Activated T-cell treated with anti-CD3 and anti-CD28 coated beads, Interleukin-2, amount 50 U/mL, for 48 hours (primary cell): ENCODE data around the gene RASGRF2.

ENCODE experiments used
- DNase-seq, 2 experiments: peaks; one replicate each; pipeline ENCODE4 v3.0.0-alpha.2; 2020

The RASGRF2 gene

GRCh38 chr5:81145329-81145935, 185.3 kb downstream of the RASGRF2 start:
- no peak for DNase-seq

DNA sequence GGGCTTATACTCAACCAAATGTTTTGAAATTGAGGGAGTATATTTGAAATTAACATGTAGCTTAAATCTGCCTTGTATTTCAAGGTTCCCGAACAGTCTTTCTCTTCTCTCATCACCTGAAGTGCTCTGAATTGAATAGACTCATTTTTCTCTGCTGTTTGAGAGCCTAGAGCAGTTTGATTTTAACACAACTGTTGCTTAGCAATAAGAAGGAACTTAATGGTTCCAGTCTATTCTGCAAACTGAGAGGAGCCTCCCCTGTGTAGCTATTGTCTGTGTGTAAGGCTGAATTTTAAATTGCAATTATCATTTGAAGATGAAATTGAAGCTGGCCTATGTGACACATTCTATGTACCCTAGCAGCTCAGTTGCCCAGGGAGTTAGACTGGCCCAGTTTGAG, 185.9 kb downstream of the RASGRF2 start:
- no peak for DNase-seq

DNA sequence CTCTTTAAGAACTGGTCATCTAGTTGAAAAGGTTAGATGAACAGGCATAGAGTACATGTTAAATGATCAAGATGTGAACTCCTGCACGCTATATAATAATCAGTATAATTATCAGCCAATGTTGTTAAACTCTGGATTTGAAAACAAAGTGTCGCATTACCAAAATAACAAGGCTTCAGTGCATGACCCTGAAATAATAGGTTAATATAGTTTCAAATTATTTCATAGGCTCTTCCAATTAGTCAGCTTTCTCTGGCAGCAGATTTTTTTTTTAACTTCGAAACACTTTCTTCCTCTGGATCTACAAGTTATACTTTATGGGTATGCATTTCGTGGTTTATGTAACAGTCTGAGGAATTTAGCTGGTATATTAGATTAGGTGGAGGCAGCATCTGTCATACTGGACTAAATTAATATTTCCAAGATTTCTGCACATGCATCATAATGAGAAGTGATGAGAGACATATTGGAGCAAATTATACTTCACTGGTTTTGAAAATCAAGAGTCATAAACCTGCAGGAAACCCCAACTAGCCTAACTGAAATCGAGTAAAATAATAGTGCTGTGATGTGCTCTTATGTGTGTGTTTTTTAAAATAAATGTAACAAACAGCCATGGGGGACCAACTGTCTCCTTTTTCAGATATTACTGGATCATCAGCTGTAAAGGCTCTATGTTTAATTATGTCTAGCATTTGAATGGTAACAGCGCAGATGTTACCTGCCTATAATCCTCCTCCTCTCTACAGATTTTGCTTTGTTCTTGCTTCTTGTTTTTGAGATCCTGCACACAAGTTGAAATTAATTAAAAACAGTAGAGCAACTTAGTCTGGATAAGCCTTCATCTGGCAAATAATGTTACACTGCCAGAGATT, 187.1 kb downstream of the RASGRF2 start:
- DNase-seq, result no peak

GRCh38 chr5:81147886-81148571, 187.9 kb downstream of the RASGRF2 start:
- DNase-seq, result no peak

GRCh38 chr5:81151546-81151945, 191.4 kb downstream of the RASGRF2 start:
- DNase-seq, result no peak

GRCh38 chr5:81154725-81155124, 194.6 kb downstream of the RASGRF2 start:
- no peak for DNase-seq

GRCh38 chr5:81156732-81157131, 196.6 kb downstream of the RASGRF2 start:
- no peak for DNase-seq

DNA sequence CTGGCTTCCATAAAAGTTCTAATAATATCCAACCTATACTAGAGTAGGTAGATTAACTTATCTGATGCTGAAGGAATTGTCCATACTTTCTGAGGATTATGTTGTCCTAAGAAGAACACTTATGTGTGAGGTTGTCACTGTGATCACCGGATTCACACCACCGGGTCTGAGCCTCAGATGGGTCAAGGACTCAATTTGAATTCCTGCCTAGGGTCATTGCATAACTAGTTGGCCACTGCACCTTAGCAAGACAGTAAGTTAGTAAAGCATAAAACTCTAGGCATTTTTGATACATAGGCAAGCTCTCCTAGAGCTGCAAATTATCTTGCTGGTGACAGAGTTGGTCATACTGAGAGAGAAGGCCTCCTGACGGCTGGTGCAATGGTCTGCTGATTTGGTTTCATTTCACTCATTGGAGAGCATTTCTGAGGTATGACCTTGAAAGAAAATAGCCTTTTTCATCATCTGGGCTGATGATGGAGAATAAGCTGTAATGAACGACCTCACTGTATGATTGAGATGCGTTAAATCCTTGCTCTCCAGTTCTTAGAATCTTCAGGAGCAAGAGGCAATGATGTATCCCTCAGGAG, 200.9 kb downstream of the RASGRF2 start:
- no peak for DNase-seq

DNA sequence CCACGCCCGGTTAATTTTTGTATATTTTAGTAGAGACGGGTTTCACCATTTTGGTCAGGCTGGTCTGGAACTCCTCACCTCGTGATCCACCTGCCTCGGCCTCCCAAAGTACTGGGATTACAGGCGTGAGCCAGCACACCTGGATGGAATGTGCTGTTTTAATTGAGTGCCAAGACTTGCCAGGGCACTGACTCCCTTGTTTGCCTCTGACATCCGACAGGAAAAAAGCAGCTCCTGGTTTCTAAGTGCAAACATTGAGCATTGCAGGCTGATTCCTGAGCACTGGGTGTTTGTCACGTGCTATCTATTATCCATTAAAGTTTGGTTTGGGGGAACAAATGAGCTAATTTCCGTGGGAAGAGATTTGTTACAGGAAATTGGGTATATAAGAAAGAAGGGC, 202.3 kb downstream of the RASGRF2 start:
- no peak for DNase-seq

GRCh38 chr5:81163651-81164050, 203.5 kb downstream of the RASGRF2 start:
- no peak for DNase-seq

DNA sequence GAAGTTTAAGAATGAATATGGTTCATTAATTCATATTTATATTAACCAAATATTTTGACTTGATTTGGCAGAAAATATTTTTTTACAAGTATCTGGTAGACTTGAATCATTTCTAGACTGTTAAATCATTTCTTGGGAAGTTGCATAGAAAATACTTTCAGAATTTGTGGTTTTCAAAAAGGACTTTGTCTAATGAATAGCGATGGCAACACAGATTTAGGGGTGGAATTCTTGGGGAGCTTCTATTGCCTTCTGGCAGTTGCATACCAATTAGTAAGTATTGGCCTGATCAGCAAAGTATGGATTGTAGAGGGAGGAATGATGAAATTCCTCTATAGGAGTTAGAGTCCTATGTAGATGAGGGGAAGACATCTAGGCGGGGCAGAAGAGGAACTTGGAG, 204.3 kb downstream of the RASGRF2 start:
- DNase-seq, result no peak

DNA sequence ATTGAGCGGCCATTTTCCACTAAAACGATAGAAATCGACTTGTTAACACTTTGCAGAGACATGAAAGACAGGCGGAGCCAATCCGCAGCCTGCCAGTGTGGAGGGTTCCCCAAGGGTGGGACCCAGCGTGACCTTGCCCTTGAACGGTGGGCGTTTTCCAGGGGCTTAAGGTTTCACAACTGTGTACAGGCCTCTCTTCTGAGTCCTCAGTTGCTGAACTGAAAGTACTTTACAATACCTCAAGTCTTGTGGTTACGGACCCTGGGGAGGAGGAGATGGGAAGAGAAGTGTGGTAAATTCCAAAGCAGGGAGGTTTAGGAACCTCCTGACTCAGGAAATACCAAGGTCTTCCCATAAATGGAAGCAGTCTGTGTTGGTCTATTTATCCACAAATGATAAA, 204.8 kb downstream of the RASGRF2 start:
- no peak for DNase-seq

GRCh38 chr5:81165493-81166119, 205.4 kb downstream of the RASGRF2 start:
- peak; percentile 78 to 80 for DNase-seq

- DNase-seq, result no peak
Measured at GRCh38 chr5:81166430-81166829, 206.3 kb downstream of the RASGRF2 start.

- no peak for DNase-seq
Measured at GRCh38 chr5:81167078-81167477, 206.9 kb downstream of the RASGRF2 start.

GRCh38 chr5:81167544-81167943, 207.4 kb downstream of the RASGRF2 start:
- DNase-seq, result no peak

DNA sequence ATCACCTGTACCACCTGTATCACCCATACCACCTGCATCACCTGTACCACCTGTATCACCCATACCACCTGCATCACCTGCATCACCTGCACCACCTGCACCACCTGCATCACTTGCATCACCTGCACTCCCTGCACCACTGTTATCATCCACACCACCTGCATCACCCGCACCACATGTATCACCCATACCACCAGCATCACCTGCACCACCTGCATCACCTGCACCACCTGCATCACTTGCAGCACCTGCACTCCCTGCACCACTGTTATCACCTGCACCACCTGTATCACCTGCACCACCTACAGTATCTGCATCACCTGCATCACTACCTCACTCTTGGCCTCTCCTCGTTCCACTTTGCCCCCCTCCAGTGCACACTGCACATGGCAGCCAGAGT, 209.8 kb downstream of the RASGRF2 start:
- no peak for DNase-seq

DNA sequence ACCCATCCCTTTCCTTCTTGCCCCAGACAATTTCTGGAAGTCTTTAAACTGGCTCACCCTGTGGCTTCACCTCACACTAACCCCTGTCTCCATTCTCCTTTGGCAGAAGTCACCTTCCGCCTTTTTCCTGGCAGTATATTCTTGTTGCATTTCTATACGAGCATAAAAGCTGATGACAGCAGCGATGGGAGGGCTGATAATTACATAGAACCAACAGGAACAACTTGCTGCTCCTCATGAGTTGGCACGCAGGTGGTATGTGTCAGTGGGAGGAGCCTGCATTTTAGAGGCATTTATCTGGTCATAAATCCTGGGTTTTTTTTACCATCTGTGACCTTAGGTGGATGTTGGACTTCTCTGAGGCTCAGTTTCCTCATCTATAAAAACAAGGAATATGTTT, 211.6 kb downstream of the RASGRF2 start:
- DNase-seq, result no peak

GRCh38 chr5:81172710-81173109, 212.5 kb downstream of the RASGRF2 start:
- no peak for DNase-seq

DNA sequence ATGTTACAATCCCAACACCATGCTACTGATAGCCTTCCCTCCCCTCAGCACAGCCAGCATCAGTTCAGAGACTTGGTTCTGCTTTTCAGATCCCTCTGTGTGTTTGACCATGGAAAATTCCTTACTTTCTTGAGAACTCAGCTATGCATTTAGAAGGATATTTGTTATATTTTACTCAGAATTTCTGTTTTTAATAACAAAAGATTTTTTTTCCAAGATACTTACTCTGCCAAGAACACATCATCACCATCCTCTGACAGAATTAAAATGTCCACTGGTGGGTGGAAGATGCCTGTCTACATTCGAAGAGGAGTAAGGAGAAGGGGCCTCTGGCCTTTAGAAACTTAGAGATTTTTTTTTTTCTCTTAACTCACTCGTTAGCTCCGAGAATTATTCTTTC, 216.9 kb downstream of the RASGRF2 start:
- no peak for DNase-seq

DNA sequence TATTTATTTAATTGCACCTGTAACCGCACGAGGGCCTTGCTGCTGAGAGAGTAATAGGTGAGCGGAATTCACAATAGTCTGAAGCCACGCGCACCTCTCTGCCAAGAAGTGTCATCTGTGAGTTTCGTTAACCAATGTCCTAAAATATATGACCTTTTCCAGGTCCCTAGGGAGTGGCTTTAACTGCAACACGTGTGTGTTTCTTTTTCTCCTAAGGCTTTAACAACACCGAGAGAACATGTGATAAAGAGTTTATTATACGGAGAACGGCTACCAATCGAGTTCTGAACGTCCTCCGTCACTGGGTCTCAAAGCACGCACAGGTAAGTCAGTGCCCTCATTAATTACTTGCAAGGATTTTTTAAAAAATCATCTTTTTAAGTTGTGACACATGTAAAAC, 219.8 kb downstream of the RASGRF2 start:
- no peak for DNase-seq

- DNase-seq, result no peak
Measured at GRCh38 chr5:81180780-81181460, 220.8 kb downstream of the RASGRF2 start.
